GM19324 (cell line): Measurements from ENCODE around the gene APOL1.
"Not testable (repeated sequence)": the region's sequence is repeated elsewhere in the genome, so short reads cannot be mapped to it uniquely, and the experiment has no call there.

Experiments used
- ATAC-seq: cut with Tn5 transposase; IDR thresholded peaks from one replicate; pipeline ENCODE4 v1.9.1; 2021; ENCODE audit warnings: mild to moderate bottlenecking, moderate library complexity; ENCODE audit not compliant: unreplicated experiment, low FRiP score

The APOL1 gene

GRCh38 chr22:36224245-36224644 lies 28.7 kb upstream of the APOL1 start:
- no peak for ATAC-seq

- ATAC-seq: no peak
These were observed 27.5 kb upstream of the APOL1 start for GRCh38 chr22:36225333-36225922.

DNA sequence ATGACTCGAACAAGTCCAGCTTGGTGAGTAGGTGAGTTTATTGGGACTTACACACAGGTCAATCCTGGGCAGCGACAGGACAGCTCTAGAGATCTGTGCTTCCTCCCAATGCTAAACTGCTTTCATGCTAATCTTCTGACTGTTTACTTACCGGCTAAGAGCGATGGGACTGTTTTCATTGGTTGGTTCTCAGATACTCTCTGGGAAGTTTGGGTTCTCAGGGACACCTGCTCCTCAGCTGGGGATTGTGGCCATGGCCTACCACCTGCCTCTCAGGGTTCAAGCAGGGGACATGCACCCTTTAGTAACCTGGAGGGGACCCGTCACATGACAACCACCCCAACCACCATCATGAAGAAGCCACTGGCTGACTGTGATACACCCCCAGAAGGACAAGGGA lies 26.7 kb upstream of the APOL1 start:
- ATAC-seq: no peak

DNA sequence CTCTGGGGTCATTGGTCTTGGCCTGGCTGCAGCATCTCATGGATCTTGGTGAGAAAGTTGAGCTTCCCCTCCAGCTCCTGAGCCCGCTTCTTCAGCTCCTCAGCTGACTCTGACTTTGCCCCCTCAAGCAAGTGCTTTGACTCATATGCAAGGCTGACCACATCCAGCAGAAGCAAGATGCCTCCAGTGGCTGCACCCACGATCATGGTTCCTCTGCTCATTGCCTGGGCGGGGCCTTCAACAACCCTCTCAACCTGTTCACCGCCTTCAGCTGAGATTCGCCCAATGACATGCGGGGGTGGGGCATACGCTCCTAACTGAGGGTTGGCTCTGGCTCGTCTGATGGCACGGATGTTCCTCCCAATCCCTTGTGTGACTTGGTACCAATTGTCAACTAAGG lies 25.5 kb upstream of the APOL1 start:
- no peak for ATAC-seq

GRCh38 chr22:36227806-36228205 lies 25.1 kb upstream of the APOL1 start:
- no peak for ATAC-seq

GRCh38 chr22:36228369-36228768 lies 24.6 kb upstream of the APOL1 start:
- not testable (repeated sequence) for ATAC-seq

- ATAC-seq: no peak
These were observed 24.0 kb upstream of the APOL1 start for GRCh38 chr22:36228944-36229343.

- ATAC-seq: not testable (repeated sequence)
These were observed 23.3 kb upstream of the APOL1 start for GRCh38 chr22:36229649-36230048.

- ATAC-seq: not testable (repeated sequence)
These were observed 21.9 kb upstream of the APOL1 start for GRCh38 chr22:36231051-36231450.

DNA sequence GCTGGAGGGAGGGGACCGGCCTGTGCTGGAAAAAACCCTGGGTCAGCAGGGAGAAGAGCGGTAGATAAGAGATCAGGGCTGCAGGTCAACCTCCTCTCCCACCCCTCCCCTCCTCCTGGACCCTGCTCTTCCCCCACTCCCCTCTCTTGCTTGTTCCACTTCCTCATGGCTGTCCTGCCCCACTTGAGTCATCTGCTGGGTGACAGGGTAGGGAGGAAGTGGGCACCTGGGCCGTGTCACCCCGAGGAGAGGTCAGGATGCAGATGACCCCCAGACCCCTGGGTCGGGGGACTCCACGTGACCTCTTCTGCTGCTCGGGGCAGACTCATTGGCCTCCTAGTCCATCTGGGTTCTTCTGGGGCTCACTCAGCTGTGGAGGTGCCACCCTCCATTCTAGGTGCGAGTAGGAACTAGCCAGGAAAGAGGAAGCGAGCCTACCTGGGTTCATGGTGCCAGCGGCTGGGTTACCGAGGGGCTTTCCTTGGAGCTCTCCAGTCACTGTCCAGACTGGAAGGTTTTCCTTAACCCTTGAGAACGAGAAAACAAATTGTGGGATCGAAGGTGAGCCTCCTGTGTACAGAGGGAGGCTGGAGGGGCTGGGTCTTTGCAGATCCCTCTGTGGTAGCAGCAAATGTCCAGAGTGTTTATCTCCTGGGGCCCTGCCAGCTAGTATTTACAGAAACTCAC lies 20.1 kb upstream of the APOL1 start:
- ATAC-seq: no peak

GRCh38 chr22:36233796-36234195 lies 19.1 kb upstream of the APOL1 start:
- no peak for ATAC-seq

GRCh38 chr22:36234213-36234612 lies 18.7 kb upstream of the APOL1 start:
- ATAC-seq: no peak

GRCh38 chr22:36234919-36235318 lies 18.0 kb upstream of the APOL1 start:
- no peak for ATAC-seq

- ATAC-seq: no peak
These were observed 17.3 kb upstream of the APOL1 start for GRCh38 chr22:36235585-36235984.

DNA sequence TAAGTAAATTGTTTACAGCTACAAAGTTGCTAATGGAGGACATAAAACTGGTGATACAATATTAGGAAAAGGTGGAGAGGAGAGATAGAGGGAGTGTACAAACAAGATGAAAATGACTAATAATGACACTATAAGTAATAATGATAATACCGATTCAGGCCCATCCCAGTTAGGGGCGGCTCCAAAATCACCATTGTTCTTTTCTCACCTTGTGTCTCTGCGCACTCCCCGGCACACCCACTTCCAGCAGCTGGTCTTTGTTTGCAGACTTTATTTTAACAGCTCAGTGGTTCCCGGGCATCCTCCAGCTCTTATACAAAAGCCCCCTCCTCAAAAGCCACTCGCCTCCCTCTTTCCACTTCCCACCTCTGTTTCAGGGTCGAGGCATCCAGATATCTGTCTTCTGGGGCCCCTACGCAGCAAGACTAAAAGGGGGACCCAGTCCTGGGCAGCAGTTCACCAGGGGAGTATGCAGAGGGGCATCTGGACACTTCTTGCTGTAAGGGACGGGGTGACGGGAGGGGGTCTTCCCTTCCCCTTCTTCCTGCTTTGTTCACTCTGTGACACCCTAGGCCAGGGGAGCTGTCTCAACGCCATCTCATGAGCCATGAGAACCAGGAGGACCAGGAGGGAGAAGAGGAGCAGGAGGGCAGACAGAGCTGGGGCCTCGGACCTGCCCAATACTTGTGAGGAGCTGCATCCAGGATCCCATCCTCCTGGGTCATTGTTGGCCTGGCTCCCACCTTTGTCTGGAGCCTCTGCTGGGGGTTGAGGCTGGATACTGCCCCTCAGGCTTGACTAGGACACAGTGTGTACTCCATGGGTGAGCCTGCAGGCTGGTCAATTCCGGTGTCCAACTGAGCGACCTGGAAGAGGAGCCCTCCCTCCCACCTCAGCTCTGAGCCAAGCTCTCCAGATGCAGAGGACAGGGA lies 16.3 kb upstream of the APOL1 start:
- no peak for ATAC-seq

DNA sequence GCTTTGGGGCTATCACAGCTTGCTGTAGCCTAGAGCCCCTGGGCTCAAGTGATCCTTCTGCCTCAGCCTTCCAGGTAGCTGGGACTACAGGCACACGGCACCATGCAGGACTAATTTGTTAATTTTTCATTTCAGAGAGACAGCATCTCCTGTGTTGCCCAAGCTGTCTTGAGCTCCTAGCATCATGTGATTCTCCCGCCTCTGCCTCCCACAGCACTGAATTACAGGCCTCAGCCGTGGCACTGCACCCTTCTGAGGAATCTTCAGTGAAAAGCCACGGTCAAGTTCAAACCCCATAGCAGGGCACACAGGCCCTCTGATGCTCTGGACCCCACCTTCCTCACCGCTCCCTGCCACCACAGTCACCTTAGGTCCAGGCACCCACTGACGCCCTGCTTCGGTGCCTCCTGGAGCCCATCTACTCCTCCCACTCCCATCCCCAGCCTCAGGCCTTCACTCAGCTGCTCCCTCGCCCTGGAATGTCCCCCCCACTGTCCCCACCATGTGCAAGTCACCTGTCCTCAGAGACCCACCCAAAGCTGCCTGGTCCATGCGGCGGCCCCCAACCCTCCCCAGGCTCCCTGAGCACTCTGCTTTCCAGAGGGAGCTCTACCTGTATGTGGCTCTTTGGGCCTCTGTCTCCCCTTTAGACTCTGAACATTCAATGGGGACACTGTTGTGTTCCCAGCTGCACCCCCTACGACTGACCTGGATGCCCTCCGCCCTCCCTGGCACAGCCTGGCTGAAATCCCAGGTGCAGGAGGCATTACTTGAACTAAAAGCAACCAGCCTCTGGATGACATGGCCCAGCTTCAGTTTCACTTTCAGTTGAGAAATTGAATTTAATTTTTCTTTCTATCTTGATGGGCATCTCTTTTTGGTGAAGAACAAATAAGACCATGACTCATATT lies 15.2 kb upstream of the APOL1 start:
- no peak for ATAC-seq

DNA sequence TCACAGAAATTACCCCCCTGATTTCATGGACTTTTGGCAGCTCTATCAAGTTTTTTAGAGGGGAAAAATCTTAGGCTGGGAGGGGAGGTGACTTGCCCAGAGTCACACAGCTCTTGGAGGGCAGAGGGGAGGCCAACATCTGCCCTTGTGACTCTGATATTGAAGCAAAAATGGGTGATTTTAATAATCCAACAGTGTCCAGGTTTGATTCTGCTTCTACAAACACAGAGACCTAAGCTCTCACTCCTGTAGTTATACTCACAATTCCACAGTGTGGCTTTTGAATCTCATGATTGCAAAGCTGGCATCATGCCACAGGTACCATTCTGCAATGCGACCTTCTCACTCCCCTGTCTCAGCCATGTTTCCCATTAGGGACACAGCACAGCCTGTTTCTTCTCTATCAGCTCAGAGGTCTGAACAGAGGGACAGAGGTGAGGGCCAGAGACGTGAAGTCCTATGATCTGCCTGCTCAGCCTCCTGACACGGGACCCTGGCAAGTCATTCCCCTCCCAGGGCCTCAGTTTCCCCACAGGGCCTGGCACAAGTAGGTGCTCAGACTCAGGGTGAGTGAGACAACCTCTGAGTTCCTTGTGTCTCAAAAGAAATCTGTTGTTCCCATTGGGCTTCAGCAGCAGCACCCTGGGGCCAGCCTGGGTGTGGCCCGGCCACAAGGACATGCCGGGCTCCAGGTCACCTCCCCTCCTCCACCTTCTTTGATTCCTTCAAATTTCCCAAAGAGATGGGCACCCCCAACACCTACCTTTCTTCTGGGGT lies 14.4 kb upstream of the APOL1 start:
- ATAC-seq: no peak

- peak; percentile 9 for ATAC-seq
These were observed 13.9 kb upstream of the APOL1 start for GRCh38 chr22:36239150-36239400.

DNA sequence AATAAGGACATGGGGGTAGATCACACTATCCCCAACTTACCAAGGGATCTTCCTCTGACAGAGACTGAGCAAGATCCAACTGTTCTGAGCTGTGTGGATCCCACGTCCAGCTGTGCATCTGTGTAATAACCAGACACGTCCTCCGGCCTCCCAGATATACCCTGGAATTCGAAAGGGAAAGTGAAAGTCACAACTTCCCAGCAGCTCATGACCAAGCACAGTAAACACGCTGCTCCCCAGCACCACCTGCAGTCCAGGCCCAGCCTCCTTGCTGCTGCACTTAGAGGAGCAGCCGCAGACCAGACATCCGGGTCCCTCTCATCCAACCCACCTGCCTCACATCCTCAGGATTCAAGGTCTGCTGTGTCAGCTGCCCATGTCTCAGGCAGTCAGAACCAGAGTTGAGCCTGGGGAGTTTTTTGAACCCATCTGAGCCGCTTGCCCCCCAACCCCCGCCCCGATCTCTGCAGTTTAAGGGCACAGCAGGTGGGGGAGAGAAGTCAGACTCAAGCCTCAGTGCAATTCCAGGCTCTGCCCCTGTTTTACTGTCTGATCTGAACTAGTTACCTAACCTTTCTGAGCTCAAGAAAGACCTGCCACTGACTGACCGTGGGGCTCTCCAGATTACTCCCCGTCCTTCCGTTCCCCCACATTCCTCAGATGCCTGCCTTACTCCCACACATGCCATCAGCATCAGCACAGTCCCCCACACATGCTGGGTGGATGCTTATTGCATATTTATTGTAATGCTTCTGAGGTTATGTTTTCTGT lies 13.3 kb upstream of the APOL1 start, which contains the start of gene APOL2:
APOL2 (minus strand) TSS at position 127 of the 771 bp plus-strand sequence. CDS start 6,365 bp downstream, outside the sequence.
- peak; percentile 87 for ATAC-seq
